Gastroesophageal sphincter (tissue), 3 donors: ENCODE results near the gene PDE8B.

Source experiments
- CTCF ChIP-seq, 4 experiments: fragments of 200-600 bp in 2 of 4; fragments of 450-650 bp in 2 of 4; sonication (generic) in 1 of 4; IDR thresholded peaks; one replicate each; pipeline ENCODE4 v1.5.1; 2017 to 2019; ENCODE audit warnings: antibody characterized with exemption in 4 of 4, mild to moderate bottlenecking in 2 of 4, moderate library complexity in 2 of 4
- EP300 ChIP-seq: sonication (generic); formaldehyde crosslinking; IDR thresholded peaks from one replicate; pipeline ENCODE4 v1.6.1; 2017; ENCODE audit warnings: antibody characterized with exemption, mild to moderate bottlenecking
- POLR2A ChIP-seq, 2 donors: fragments of 450-650 bp; IDR thresholded peaks; one replicate each; pipeline ENCODE4 v1.6.1; 2017; ENCODE audit warnings: antibody characterized with exemption in 2 of 2, mild to moderate bottlenecking in 2 of 2, moderate library complexity in 1 of 2
- POLR2AphosphoS5 ChIP-seq: sonication (generic); formaldehyde crosslinking; IDR thresholded peaks from one replicate; pipeline ENCODE4 v1.6.1; 2017; ENCODE audit warnings: antibody characterized with exemption

DNA sequence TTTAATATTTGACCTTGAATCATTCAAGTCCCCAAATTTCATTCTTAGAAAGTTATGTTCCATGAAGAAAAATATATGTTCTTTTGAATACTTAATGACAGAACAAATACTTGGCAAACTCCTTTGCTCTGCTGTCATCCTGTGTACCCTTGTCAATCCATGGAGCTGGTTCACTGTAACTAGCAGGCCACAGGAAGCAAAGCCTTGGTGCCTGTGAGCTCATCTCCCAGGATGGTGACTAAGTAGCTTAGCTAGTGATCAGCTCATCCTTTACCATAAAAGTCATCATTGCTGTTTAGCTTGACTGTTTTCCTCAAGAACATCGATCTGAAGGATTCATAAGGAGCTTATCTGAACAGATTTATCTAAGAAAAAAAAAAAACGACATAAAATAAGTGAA lies 216.2 kb downstream of the PDE8B start:
- no peak for TF ChIP-seq CTCF (IDR thresholded peaks at IDR 0.05)
- no peak for TF ChIP-seq POLR2A (IDR thresholded peaks at IDR 0.05)
- TF ChIP-seq POLR2AphosphoS5, result no peak
- TF ChIP-seq EP300, result no peak
